Adrenal gland (tissue), 12 donors: ENCODE data around the gene MRGPRG. TPM values are rescaled to one million over a fixed set of nuclear protein-coding genes. Genes with fewer than 3 reads are reported as not detected.
A peak's percentile ranks its signal among the peaks of the same experiment; 100 is the strongest.

Experiments
- DNase-seq, 7 donors: peaks; one replicate each; pipeline ENCODE4 v3.0.0-alpha.2; 2019 to 2020
- H3K27ac ChIP-seq, 5 donors: fragments of 200-600 bp; sonication (generic) in 4 of 5; 1 replicate in 3 of 5; 2 replicates in 2 of 5; pipeline versions ENCODE4 v1.5.1 to v1.8.0; 2016 to 2020; ENCODE audit warnings: mild to moderate bottlenecking in 1 of 5
- H3K27me3 ChIP-seq: fragments of 200-600 bp; 2 replicates; pipeline ENCODE4 v1.8.0; 2021
- H3K36me3 ChIP-seq, 2 donors: fragments of 200-600 bp; replicated peaks in 1 of 2; 1 replicate in 1 of 2; 2 replicates in 1 of 2; pipeline versions ENCODE4 v1.5.1 to v1.8.0; 2018 to 2022
- H3K4me1 ChIP-seq, 2 donors: fragments of 200-600 bp; replicated peaks in 1 of 2; 1 replicate in 1 of 2; 2 replicates in 1 of 2; pipeline versions ENCODE4 v1.5.1 to v1.8.0; 2018 to 2021
- H3K4me3 ChIP-seq, 4 donors: fragments of 200-600 bp; sonication (generic) in 3 of 4; one replicate each; pipeline ENCODE4 v1.5.1; 2016 to 2018
- H3K9me3 ChIP-seq, 3 donors: fragments of 200-600 bp; sonication (generic) in 1 of 3; replicated peaks in 1 of 3; 1 replicate in 2 of 3; 2 replicates in 1 of 3; pipeline versions ENCODE4 v1.5.1 to v1.8.0; 2016 to 2021
- CTCF ChIP-seq, 6 experiments: fragments of 450-650 bp in 4 of 6; fragments of 200-600 bp in 2 of 6; sonication (generic) in 1 of 6; IDR thresholded peaks; 1 replicate in 5 of 6; 2 replicates in 1 of 6; pipeline versions ENCODE4 v1.5.1 to v1.8.0; 2016 to 2021; ENCODE audit warnings: antibody characterized with exemption in 6 of 6, mild to moderate bottlenecking in 2 of 6, moderate library complexity in 1 of 6
- POLR2A ChIP-seq, 2 donors: fragments of 450-650 bp; IDR thresholded peaks; one replicate each; pipeline ENCODE4 v1.6.1; 2017; ENCODE audit warnings: antibody characterized with exemption in 2 of 2, mild to moderate bottlenecking in 2 of 2, moderate library complexity in 1 of 2
- WGBS, 4 donors: extraction: QIAGEN DNeasy Blood & Tissue Kit in 2 of 4; methylation state at CpG; one replicate each; pipeline versions ENCODE4 v1.1.5 to v1.1.7; 2013 to 2017; 5-methylcytosine and 5-hydroxymethylcytosine counted together
- intact Hi-C, 2 donors: fragments of 100-400 bp; cut with DNase I; formaldehyde crosslinking; loops; one replicate each; pipeline versions ENCODE4 v1.14.1 to v1.15.0; 2022 to 2023
- polyA plus RNA-seq, 3 donors: library from polyadenylated mRNA; stranded (reverse); fragments of 200-250 nt in 2 of 3; fragments of 350-450 nt in 1 of 3; fragmentation: Illumina TruSeq in 1 of 3; extraction: RNeasy Lipid Tissue Mini Kit (QIAGEN cat#74804) in 1 of 3; gene quantifications; one replicate each; pipeline ENCODE4 v1.2.3, GENCODE V29; 2013 to 2014
- total RNA-seq, 9 donors: library from RNA; depleted of rRNA in 4 of 9; stranded (reverse); fragments of >200 nt in 4 of 9; fragments of 120-200 nt in 1 of 9; fragmentation: NEBNext Ultra II Directional in 1 of 9; extraction: Animal tissue kit (Norgen Biotek cat#: 25700) in 1 of 9; gene quantifications; one replicate each; pipeline versions ENCODE4 v1.1.0 to v1.2.4, GENCODE V29; 2013 to 2023
- donor health status: healthy with polysubstance abuse.
- donor health status: Bipolar disorder and iron deficiency.
- donor health status: DM: yes; HTN: yes; CAD: no.
- donor health status: DM: no; HTN: no; CAD: no.
- donor health status: DM: no; HTN: no; CAD: no.
- donor health status: DM: yes; HTN: yes; CAD: no.

The MRGPRG gene
- total and polyA plus RNA-seq, 12 donors = not detected

DNA sequence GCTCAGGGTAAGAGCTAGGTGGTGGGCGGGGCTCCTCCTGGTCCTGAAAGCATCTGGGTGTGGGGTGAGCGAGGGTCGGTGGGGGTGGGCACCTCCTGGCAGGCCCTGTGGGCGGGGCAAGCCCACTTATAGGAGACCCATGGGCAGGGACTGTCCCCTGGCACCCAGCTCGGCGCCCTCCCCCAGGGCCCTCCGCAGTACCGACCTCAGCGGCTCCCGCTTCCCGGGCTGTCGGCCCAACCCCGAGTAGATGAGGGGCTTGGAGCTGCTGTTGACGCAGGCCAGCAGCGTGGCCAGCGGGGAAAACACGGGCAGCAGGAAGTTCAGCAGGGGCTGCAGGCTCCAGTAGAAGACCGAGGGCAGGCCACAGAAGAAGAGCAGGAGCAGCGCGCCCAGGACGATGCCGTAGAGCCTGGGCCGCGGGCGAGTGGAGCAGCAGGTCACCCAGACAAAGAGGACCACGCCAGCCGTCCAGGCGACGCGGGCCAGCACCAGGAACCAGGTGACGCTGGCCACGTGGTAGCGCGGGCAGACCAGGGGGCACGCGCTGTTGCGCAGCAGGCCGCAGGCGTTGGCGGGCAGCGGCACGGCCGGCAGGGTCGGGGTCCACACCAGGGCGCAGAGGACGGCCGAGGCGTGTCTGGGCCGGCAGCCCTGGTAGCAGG, 663 bp downstream of the MRGPRG start:
- no peaks in the 10 kb centered on the region for H3K4me1 ChIP-seq
- no peaks in the 10 kb centered on the region for H3K36me3 ChIP-seq
- peaks cover 7% of the 10 kb centered on the region for H3K27me3 ChIP-seq
- peak in 3 of 7 donors; percentile 7 to 10 (median 10) for DNase-seq
- no peaks in the 10 kb centered on the region for H3K9me3 ChIP-seq
- TF ChIP-seq CTCF (IDR thresholded peaks at IDR 0.05) (no peak), POLR2A (IDR thresholded peaks at IDR 0.05) (no peak)
- no peak overlapping the region for H3K4me3 ChIP-seq
- H3K27ac ChIP-seq = no peak overlapping the region
- 85 to 89% (median 87%) methylated on average over 32 to 49 of the region's 49 CpGs for WGBS, 4 donors
- intact Hi-C loops = loop anchor here (5.0 to 10.0 kb wide), 3 partner anchors 93 to 181 kb away; no protein-coding TSS in a partner anchor

DNA sequence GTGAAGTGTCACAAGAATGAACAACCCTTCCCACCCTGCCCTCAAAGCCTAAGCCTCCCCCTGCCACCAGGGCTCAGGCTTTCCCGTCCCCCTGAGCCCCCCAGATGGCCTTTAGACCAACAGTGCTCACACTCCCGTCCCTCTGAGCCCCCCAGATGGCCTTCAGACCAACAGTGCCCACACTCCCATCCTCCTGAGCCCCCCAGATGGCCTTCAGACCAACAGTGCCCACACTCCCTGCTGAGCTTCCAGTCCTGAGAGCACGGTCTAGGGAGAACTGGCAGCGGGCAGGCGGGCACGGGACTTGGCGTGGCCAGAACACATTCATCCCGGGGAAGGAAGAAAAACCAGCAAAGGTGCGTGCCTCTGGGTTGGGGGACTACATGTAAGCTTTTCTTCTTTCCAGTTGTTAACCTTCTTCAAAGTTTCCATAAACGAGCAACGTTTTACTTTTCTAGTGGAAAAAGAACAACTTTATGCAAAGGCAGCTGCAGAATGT, 2.5 kb downstream of the MRGPRG start:
- no peaks in the 10 kb centered on the region for H3K36me3 ChIP-seq
- H3K27me3 ChIP-seq = peaks cover 4% of the 10 kb centered on the region
- no peaks in the 10 kb centered on the region for H3K9me3 ChIP-seq
- DNase-seq = peak in 1 of 7 donors; percentile 9
- TF ChIP-seq POLR2A (IDR thresholded peaks at IDR 0.05) = no peak
- TF ChIP-seq CTCF (IDR thresholded peaks at IDR 0.05) = no peak
- 62 to 72% (median 66%) methylated on average over 11 of the region's 11 CpGs for WGBS, 4 donors
- no peak overlapping the region for H3K4me3 ChIP-seq
- H3K4me1 ChIP-seq = no peaks in the 10 kb centered on the region
- no peak overlapping the region for H3K27ac ChIP-seq
- intact Hi-C loops = loop anchor here (5.0 to 10.0 kb wide), 3 partner anchors 91 to 179 kb away; no protein-coding TSS in a partner anchor

GRCh38 chr11:3215346-3216026, 3.1 kb downstream of the MRGPRG start:
- WGBS, 4 donors = 34 to 72% (median 43%) methylated on average over 5 to 17 of the region's 17 CpGs; no CpG with 5 or more reads in 1 of the 4 donors
- Histone ChIP-seq H3K36me3 (no peaks in the 10 kb centered on the region), H3K4me1 (no peaks in the 10 kb centered on the region), H3K4me3 (no peak overlapping the region), H3K9me3 (no peaks in the 10 kb centered on the region), H3K27me3 (no peaks in the 10 kb centered on the region), H3K27ac (no peak overlapping the region)
- DNase-seq = peak in 2 of 7 donors; percentile 18 to 29
- TF ChIP-seq CTCF (IDR thresholded peaks at IDR 0.05) (no peak), POLR2A (IDR thresholded peaks at IDR 0.05) (no peak)
- intact Hi-C loops = loop anchor here (5.0 to 10.0 kb wide), 3 partner anchors 91 to 178 kb away; no protein-coding TSS in a partner anchor

DNA sequence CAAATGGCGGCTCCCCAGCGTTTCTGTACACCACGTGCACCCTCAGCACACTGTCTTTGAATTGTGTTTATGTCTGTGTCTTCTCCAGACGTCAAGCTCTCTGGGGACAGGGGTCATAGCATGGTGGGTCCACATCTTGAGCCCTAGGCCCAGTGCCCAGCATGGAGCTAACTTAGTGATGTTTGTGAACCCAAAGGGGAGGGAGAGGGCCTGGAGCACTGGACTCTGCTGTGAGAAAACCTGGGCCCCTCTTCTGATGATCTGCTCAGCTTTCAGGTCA, 4.3 kb downstream of the MRGPRG start:
- intact Hi-C loops = loop anchor here in 1 of 2 donors (10.0 kb wide), 1 partner anchor 90 kb away; no protein-coding TSS in a partner anchor

More for the DNA sequence above, 4.3 kb downstream of the MRGPRG start:
- no peak for TF ChIP-seq CTCF (IDR thresholded peaks at IDR 0.05)
- no peak for TF ChIP-seq POLR2A (IDR thresholded peaks at IDR 0.05)
- H3K4me1 ChIP-seq = no peaks in the 10 kb centered on the region
- no peaks in the 10 kb centered on the region for H3K36me3 ChIP-seq
- WGBS, 4 donors = 71 to 85% (median 79%) methylated on average over 3 to 4 of the region's 4 CpGs
- no peaks in the 10 kb centered on the region for H3K27me3 ChIP-seq
- DNase-seq = no peak
- H3K9me3 ChIP-seq = no peaks in the 10 kb centered on the region
- H3K27ac ChIP-seq = no peak overlapping the region
- no peak overlapping the region for H3K4me3 ChIP-seq
